HG03108 (cell line): ENCODE measurements around the gene NCAPD2.
A peak's percentile ranks its signal among the peaks of the same experiment; 100 is the strongest.
"Not testable (repeated sequence)": the region's sequence is repeated elsewhere in the genome, so short reads cannot be mapped to it uniquely, and the experiment has no call there.

Experiments
- ATAC-seq: cut with Tn5 transposase; IDR thresholded peaks from one replicate; pipeline ENCODE4 v1.9.1; 2021; ENCODE audit warnings: moderate library complexity; ENCODE audit not compliant: unreplicated experiment

The NCAPD2 gene

GRCh38 chr12:6464531-6464930 lies 29.4 kb upstream of the NCAPD2 start:
- ATAC-seq: no peak

- no peak for ATAC-seq
These were observed 28.3 kb upstream of the NCAPD2 start for GRCh38 chr12:6465467-6466183.

GRCh38 chr12:6466184-6466573 lies 27.7 kb upstream of the NCAPD2 start:
- ATAC-seq: no peak

- ATAC-seq: not testable (repeated sequence)
These were observed 27.2 kb upstream of the NCAPD2 start for GRCh38 chr12:6466751-6467150.

GRCh38 chr12:6467571-6468282 lies 26.2 kb upstream of the NCAPD2 start:
- ATAC-seq: not testable (repeated sequence)

- ATAC-seq: no peak
These were observed 25.7 kb upstream of the NCAPD2 start for GRCh38 chr12:6468283-6468575.

- no peak for ATAC-seq
These were observed 24.8 kb upstream of the NCAPD2 start for GRCh38 chr12:6469092-6469491.

- no peak for ATAC-seq
These were observed 24.1 kb upstream of the NCAPD2 start for GRCh38 chr12:6469609-6470374.

GRCh38 chr12:6470375-6471163 lies 23.3 kb upstream of the NCAPD2 start, which contains the start of gene VAMP1:
Gene VAMP1 (minus strand): TSS chr12:6470677. CDS start chr12:6470531, 146 bp downstream.
- peak; percentile 81 for ATAC-seq

GRCh38 chr12:6471989-6472360 lies 21.9 kb upstream of the NCAPD2 start:
- no peak for ATAC-seq

GRCh38 chr12:6472491-6472890 lies 21.4 kb upstream of the NCAPD2 start:
- ATAC-seq: no peak

GRCh38 chr12:6475233-6475975 lies 18.5 kb upstream of the NCAPD2 start:
- not testable (repeated sequence) for ATAC-seq

GRCh38 chr12:6476489-6476888 lies 17.4 kb upstream of the NCAPD2 start:
- no peak for ATAC-seq

GRCh38 chr12:6477601-6478377 lies 16.1 kb upstream of the NCAPD2 start:
- not testable (repeated sequence) for ATAC-seq

- ATAC-seq: no peak
These were observed 15.5 kb upstream of the NCAPD2 start for GRCh38 chr12:6478416-6478815.

- ATAC-seq: no peak
These were observed 5.7 kb upstream of the NCAPD2 start for GRCh38 chr12:6488240-6488639.

- no peak for ATAC-seq
These were observed 4.5 kb upstream of the NCAPD2 start for GRCh38 chr12:6489449-6489848.

GRCh38 chr12:6490673-6491072 lies 3.2 kb upstream of the NCAPD2 start:
- not testable (repeated sequence) for ATAC-seq

GRCh38 chr12:6492838-6493496 lies 935 bp upstream of the NCAPD2 start, which contains the start of gene MRPL51:
Gene MRPL51 (minus strand): TSS chr12:6493262. CDS start chr12:6493136, 126 bp downstream.
- peak; percentile 61 for ATAC-seq
